OCI-LY3 (cell line): ENCODE measurements around the gene MAML2.

Source experiments
- EZH2phosphoT487 ChIP-seq: fragments of 200-600 bp; shearing (Covaris generic); IDR thresholded peaks from 2 replicates; pipeline ENCODE4 v1.6.1; 2018; ENCODE audit warnings: antibody characterized with exemption, mixed run types, low read depth
- TF ChIP-seq, protein P1 (sequence below): fragments of 200-600, 300-600 bp; sonication (generic); IDR thresholded peaks from 2 replicates; pipeline ENCODE4 v1.5.1; 2014; ENCODE audit warnings: antibody characterized with exemption, low read length, low read depth

DNA sequence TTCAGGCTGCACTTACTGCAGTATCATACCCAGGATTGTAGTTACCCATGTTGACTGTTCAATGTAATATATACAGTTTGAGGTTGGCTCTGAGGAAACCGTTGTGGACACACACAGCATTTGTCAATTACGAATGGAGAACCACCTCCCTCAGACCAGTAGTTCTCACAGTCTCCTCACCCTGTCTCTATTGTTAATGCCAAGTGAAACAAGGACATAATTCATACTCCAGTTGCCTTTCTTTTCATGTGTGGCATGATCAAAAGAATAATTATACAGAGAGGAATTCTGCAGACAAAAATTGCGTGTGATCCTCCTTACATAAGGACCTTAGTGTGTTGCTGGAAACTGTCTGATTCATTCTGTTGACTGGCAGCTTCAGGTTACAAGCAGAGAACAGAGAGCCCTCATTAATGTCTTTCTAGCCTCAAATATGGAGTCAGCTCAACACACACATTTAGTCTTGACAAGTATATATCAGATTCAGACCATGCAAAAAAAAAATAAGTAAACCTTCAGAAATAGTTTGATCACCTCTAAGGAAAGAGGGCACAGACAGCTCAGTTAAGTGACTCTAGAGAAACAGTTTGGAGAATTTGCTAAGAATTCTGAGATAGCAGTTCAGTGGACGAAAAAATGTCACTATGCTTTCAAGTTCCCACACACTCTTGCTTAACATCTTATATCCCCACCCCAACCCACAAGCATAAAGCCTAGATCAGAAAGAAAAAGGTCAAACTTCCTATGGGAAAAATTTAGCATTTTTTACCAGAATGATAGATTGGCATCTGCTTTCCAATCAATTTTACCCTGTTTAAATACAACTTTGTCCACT is 96.1 kb downstream of the MAML2 start:
- TF ChIP-seq, protein P1, sequence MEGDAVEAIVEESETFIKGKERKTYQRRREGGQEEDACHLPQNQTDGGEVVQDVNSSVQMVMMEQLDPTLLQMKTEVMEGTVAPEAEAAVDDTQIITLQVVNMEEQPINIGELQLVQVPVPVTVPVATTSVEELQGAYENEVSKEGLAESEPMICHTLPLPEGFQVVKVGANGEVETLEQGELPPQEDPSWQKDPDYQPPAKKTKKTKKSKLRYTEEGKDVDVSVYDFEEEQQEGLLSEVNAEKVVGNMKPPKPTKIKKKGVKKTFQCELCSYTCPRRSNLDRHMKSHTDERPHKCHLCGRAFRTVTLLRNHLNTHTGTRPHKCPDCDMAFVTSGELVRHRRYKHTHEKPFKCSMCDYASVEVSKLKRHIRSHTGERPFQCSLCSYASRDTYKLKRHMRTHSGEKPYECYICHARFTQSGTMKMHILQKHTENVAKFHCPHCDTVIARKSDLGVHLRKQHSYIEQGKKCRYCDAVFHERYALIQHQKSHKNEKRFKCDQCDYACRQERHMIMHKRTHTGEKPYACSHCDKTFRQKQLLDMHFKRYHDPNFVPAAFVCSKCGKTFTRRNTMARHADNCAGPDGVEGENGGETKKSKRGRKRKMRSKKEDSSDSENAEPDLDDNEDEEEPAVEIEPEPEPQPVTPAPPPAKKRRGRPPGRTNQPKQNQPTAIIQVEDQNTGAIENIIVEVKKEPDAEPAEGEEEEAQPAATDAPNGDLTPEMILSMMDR = no peak
- TF ChIP-seq EZH2phosphoT487 = no peak
